H1 (cell line): ENCODE results near the gene CHODL. TPM values are rescaled to one million over a fixed set of nuclear protein-coding genes. Genes with fewer than 3 reads are reported as not detected.

Experiments
- CTCF ChIA-PET: fragments of 300-600 bp; sonication (Branson Sonifier 250); formaldehyde crosslinking; loops from one replicate; lab custom pipeline; 2021; ENCODE audit not compliant: partially characterized antibody; lab: Charles Lee
- POLR2A ChIA-PET: fragments of 300-600 bp; sonication (Branson Sonifier 250); formaldehyde crosslinking; loops from one replicate; lab custom pipeline; 2021; ENCODE audit warnings: inconsistent platforms; ENCODE audit not compliant: partially characterized antibody; lab: Charles Lee
- DNase-seq, 2 experiments: peaks; one replicate each; pipeline versions ENCODE4 v3.0.0 to v3.0.0-alpha.2; 2010 to 2022; ENCODE audit warnings: low spot score in 2 of 2, low read depth in 1 of 2, mixed read lengths in 1 of 2
- FAIRE-seq: peaks from 2 replicates; lab custom pipeline; 2011; peaks lifted over from hg19 to GRCh38; lab: Jason Lieb, UNC
- H2AFZ ChIP-seq: 2 replicates; pipeline ENCODE4 v1.8.1; 2012; ENCODE audit warnings: low read length, inconsistent platforms
- H2AK5ac ChIP-seq: 2 replicates; pipeline ENCODE4 v1.6.1; 2013; ENCODE audit warnings: low read depth, low read length
- H2BK120ac ChIP-seq: replicated peaks from 2 replicates; pipeline ENCODE3; 2013; ENCODE audit warnings: low read depth, low read length, inconsistent platforms
- H2BK12ac ChIP-seq: 2 replicates; pipeline ENCODE4 v1.6.1; 2013; ENCODE audit warnings: low read depth, low read length
- H2BK15ac ChIP-seq: 2 replicates; pipeline ENCODE4 v1.6.1; 2013; ENCODE audit warnings: low read length
- H2BK20ac ChIP-seq: 2 replicates; pipeline ENCODE4 v1.6.1; 2013; ENCODE audit warnings: low read length
- H2BK5ac ChIP-seq: 2 replicates; pipeline ENCODE4 v1.6.1; 2013; ENCODE audit warnings: low read depth, low read length
- H3K14ac ChIP-seq: 2 replicates; pipeline ENCODE4 v1.6.1; 2013; ENCODE audit warnings: inconsistent platforms; ENCODE audit not compliant: insufficient read length
- H3K18ac ChIP-seq: 2 replicates; pipeline ENCODE4 v1.6.1; 2013; ENCODE audit warnings: low read length; ENCODE audit errors: extremely low read depth
- H3K23ac ChIP-seq: 2 replicates; pipeline ENCODE4 v1.6.1; 2013; ENCODE audit warnings: inconsistent platforms; ENCODE audit not compliant: insufficient read length
- H3K23me2 ChIP-seq: 2 replicates; pipeline ENCODE4 v1.6.1; 2013; ENCODE audit warnings: low read depth, low read length
- H3K27ac ChIP-seq: 2 replicates; pipeline ENCODE4 v1.6.1; 2011; ENCODE audit warnings: low read depth, low read length, inconsistent platforms
- H3K27me3 ChIP-seq, 4 experiments: replicated peaks in 1 of 4; 1 replicate in 1 of 4; 2 replicates in 3 of 4; pipeline versions ENCODE4 v1.6.1 to v1.8.1; 2011 to 2013; ENCODE audit warnings: low read length in 3 of 4, mild to moderate bottlenecking in 3 of 4, inconsistent platforms in 2 of 4, mixed read lengths in 2 of 4, moderate library complexity in 1 of 4; ENCODE audit not compliant: control insufficient read depth in 3 of 4, insufficient read depth in 3 of 4; ENCODE audit errors: extremely low read depth in 1 of 4
- H3K36me3 ChIP-seq, 4 experiments: 2 replicates each; pipeline versions ENCODE4 v1.6.1 to v1.8.1; 2011 to 2013; ENCODE audit warnings: mild to moderate bottlenecking in 4 of 4, low read length in 3 of 4, moderate library complexity in 2 of 4, control low read depth in 1 of 4, inconsistent platforms in 1 of 4; ENCODE audit not compliant: insufficient read depth in 4 of 4, control insufficient read depth in 2 of 4
- H3K4ac ChIP-seq: replicated peaks from 2 replicates; pipeline ENCODE3; 2013; ENCODE audit warnings: low read length, low read depth, mixed read lengths, inconsistent platforms; ENCODE audit not compliant: insufficient read length
- H3K4me1 ChIP-seq, 4 experiments: replicated peaks in 1 of 4; 1 replicate in 1 of 4; 2 replicates in 3 of 4; pipeline versions ENCODE4 v1.6.1 to v1.8.1; 2011 to 2013; ENCODE audit warnings: low read length in 3 of 4, inconsistent platforms in 2 of 4, mixed read lengths in 1 of 4; ENCODE audit not compliant: insufficient read depth in 4 of 4, control insufficient read depth in 3 of 4
- H3K4me2 ChIP-seq, 2 experiments: 2 replicates each; pipeline versions ENCODE4 v1.6.1 to v1.8.1; 2011 to 2013; ENCODE audit warnings: low read depth in 2 of 2, low read length in 2 of 2, control low read depth in 1 of 2, inconsistent platforms in 1 of 2, mild to moderate bottlenecking in 1 of 2; ENCODE audit not compliant: insufficient read depth in 1 of 2
- H3K4me3 ChIP-seq, 4 experiments: fragments of 200-600, 300-600 bp in 1 of 4; sonication (generic), shearing (Covaris generic), sonication (Bioruptor Twin) in 1 of 4; 2 replicates each; pipeline versions ENCODE4 v1.5.1 to v1.8.1; 2011 to 2016; ENCODE audit warnings: low read length in 4 of 4, low read depth in 3 of 4, control low read depth in 2 of 4, inconsistent platforms in 2 of 4, mild to moderate bottlenecking in 2 of 4, mixed read lengths in 1 of 4, moderate library complexity in 1 of 4; ENCODE audit not compliant: insufficient read depth in 2 of 4; ENCODE audit errors: extremely low read depth in 1 of 4
- H3K56ac ChIP-seq: replicated peaks from 2 replicates; pipeline ENCODE3; 2013; ENCODE audit warnings: low read depth, mild to moderate bottlenecking, mixed read lengths, low read length, inconsistent platforms; ENCODE audit not compliant: insufficient read length
- H3K79me1 ChIP-seq: 2 replicates; pipeline ENCODE4 v1.6.1; 2013; ENCODE audit warnings: low read depth, low read length, control low read depth
- H3K79me2 ChIP-seq, 2 experiments: 2 replicates each; pipeline versions ENCODE4 v1.6.1 to v1.8.1; 2012 to 2013; ENCODE audit warnings: low read length in 2 of 2, mild to moderate bottlenecking in 2 of 2, inconsistent platforms in 1 of 2; ENCODE audit not compliant: insufficient read depth in 2 of 2, control insufficient read depth in 1 of 2
- H3K9ac ChIP-seq, 4 experiments: replicated peaks in 1 of 4; 1 replicate in 1 of 4; 2 replicates in 3 of 4; pipeline versions ENCODE4 v1.6.1 to v1.8.1; 2011 to 2013; ENCODE audit warnings: low read depth in 3 of 4, low read length in 3 of 4, control low read depth in 2 of 4, mild to moderate bottlenecking in 2 of 4, moderate library complexity in 2 of 4, inconsistent platforms in 1 of 4; ENCODE audit errors: extremely low read depth in 1 of 4
- H3K9me3 ChIP-seq, 2 experiments: 2 replicates each; pipeline versions ENCODE4 v1.6.1 to v1.8.1; 2012 to 2013; ENCODE audit warnings: mild to moderate bottlenecking in 2 of 2, moderate library complexity in 2 of 2, control low read depth in 1 of 2, inconsistent platforms in 1 of 2, low read depth in 1 of 2, low read length in 1 of 2, mixed read lengths in 1 of 2; ENCODE audit not compliant: insufficient read depth in 2 of 2
- H4K20me1 ChIP-seq, 2 experiments: replicated peaks in 1 of 2; 2 replicates each; pipeline versions ENCODE3 to v1.8.1; 2011 to 2013; ENCODE audit warnings: inconsistent platforms in 2 of 2, low read length in 2 of 2, mild to moderate bottlenecking in 1 of 2; ENCODE audit not compliant: insufficient read depth in 2 of 2, control insufficient read depth in 1 of 2
- H4K5ac ChIP-seq: 2 replicates; pipeline ENCODE4 v1.6.1; 2013; ENCODE audit warnings: low read length, low read depth, mixed read lengths, inconsistent platforms; ENCODE audit not compliant: insufficient read length
- H4K8ac ChIP-seq: 2 replicates; pipeline ENCODE4 v1.8.0; 2013; ENCODE audit warnings: mild to moderate bottlenecking, moderate library complexity, low read length, inconsistent platforms; ENCODE audit not compliant: insufficient read depth; ENCODE audit errors: extremely low read depth
- H4K91ac ChIP-seq: replicated peaks from 2 replicates; pipeline ENCODE3; 2013; ENCODE audit warnings: low read length, mixed read lengths, inconsistent platforms; ENCODE audit not compliant: insufficient read length
- SAP30 ChIP-seq: fragments of 300-600 bp; sonication (generic); IDR thresholded peaks from 2 replicates; pipeline ENCODE4 v1.7.1; 2012; ENCODE audit warnings: low read length, moderate library complexity, mild to moderate bottlenecking, inconsistent platforms; ENCODE audit not compliant: insufficient read depth, insufficient replicate concordance
- YY1 ChIP-seq: IDR thresholded peaks from 2 replicates; pipeline ENCODE4 v1.6.1; 2011; ENCODE audit warnings: low read depth, mild to moderate bottlenecking, low read length
- WGBS, 2 experiments: shearing (Covaris generic) in 1 of 2; methylation state at CpG; one replicate each; pipeline versions ENCODE4 v1.1.6 to v1.1.7; 2013 to 2015; ENCODE audit warnings: low lambda C conversion rate in 2 of 2, mixed read lengths in 2 of 2, inconsistent platforms in 1 of 2, low coverage in 1 of 2, missing lambda C conversion rate in 1 of 2; ENCODE audit not compliant: insufficient replicate concordance in 2 of 2, insufficient coverage in 1 of 2, insufficient read length in 1 of 2; ENCODE audit errors: extremely low coverage in 1 of 2, missing lambda C conversion rate in 1 of 2; 5-methylcytosine and 5-hydroxymethylcytosine counted together
- polyA plus RNA-seq, 7 experiments: library from polyadenylated mRNA; depleted of rRNA in 3 of 7; stranded (reverse) in 5 of 7; unstranded in 2 of 7; fragments of >200 nt in 5 of 7; fragments of 200-250 nt in 2 of 7; gene quantifications; 1 replicate in 5 of 7; 2 replicates in 1 of 7; 4 replicates in 1 of 7; pipeline versions ENCODE4 v1.2.1 to v1.2.3, GENCODE V29; 2011 to 2013; ENCODE audit warnings: missing spikeins in 2 of 7, mixed read lengths in 2 of 7
- total RNA-seq: library from RNA; stranded (reverse); fragmentation: NEBNext Ultra II Directional; extraction: Animal tissue kit (Norgen Biotek cat#: 25700); gene quantifications from 2 replicates; pipeline ENCODE4 v1.2.1, GENCODE V29; 2021

The CHODL gene
- total and polyA plus RNA-seq, 2 of the 8 experiments (the other 6 are each of a cell fraction or from before 2014, with no cell fraction given), result 0.39 to 0.82 TPM

DNA sequence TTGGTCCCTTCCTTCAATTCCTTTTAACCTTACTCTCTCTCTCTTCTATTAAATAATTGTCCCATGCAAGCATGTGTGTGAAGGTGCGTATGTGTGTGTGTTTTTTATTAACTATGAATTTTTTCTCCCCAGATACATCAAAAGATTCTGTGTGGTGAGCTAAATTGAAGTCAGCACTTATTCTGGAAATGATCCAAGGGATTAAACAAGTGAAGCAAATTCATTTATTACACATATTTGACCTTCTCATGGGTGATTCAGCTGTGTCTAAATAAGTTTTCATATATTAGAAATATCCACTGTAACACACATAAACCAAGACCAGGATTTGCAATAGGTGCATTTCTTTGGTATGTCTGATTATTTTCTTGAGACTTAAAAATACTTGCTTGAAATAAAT is 24.3 kb downstream of the CHODL start:
- TF ChIP-seq YY1, result no peak
- no peak for TF ChIP-seq SAP30
- Histone ChIP-seq H3K4me2 (no peak overlapping the region), H2AFZ (no peak overlapping the region), H3K9ac (no peak overlapping the region), H3K14ac (no peak overlapping the region), H4K20me1 (no peaks in the 10 kb centered on the region), H3K36me3 (no peaks in the 10 kb centered on the region), H2BK5ac (no peak overlapping the region), H2BK20ac (no peak overlapping the region), H3K4ac (no peak overlapping the region), H3K79me1 (no peaks in the 10 kb centered on the region), H3K4me1 (no peaks in the 10 kb centered on the region), H3K56ac (no peak overlapping the region), H2BK12ac (no peak overlapping the region), H3K23me2 (no peaks in the 10 kb centered on the region), H3K18ac (no peak overlapping the region), H3K9me3 (no peaks in the 10 kb centered on the region), H3K27ac (no peak overlapping the region), H4K91ac (no peak overlapping the region), H4K8ac (no peak overlapping the region), H2AK5ac (no peak overlapping the region), H3K79me2 (no peaks in the 10 kb centered on the region), H3K4me3 (no peak overlapping the region), H3K23ac (no peak overlapping the region), H3K27me3 (no peaks in the 10 kb centered on the region), H2BK15ac (no peak overlapping the region), H4K5ac (no peak overlapping the region), H2BK120ac (no peak overlapping the region)
- no peak for DNase-seq
- CTCF ChIA-PET, result no interaction called here
- 95% methylated on average over 1 of the region's 1 CpG; no CpG with 5 or more reads in 1 of the 2 experiments for WGBS, 2 experiments
- no peak for FAIRE-seq
- POLR2A ChIA-PET, result no interaction called here
